ENCODE results near the gene NLN. TPM values are rescaled to one million over a fixed set of nuclear protein-coding genes. Genes with fewer than 3 reads are reported as not detected.

Gene NLN
- total RNA-seq (2016; rRNA removed; fragmentation: Illumina TruSeq; extraction: Trizol) (36.7 and 62.9 TPM in 2 replicates), polyA plus RNA-seq (2011; rRNA removed) (10.5 and 11.9 TPM in 2 replicates), polyA minus RNA-seq (2011; rRNA and poly(A)+ RNA removed; ENCODE audit: low replicate concordance) (32.5 and 40.0 TPM in 2 replicates), Bru-seq, nascent RNA (percentile 73 among the genes with signal in this experiment), BruChase-seq, experiment 1, labeled RNA remaining after a 6-hour chase (percentile 69 among the genes with signal in this experiment), BruChase-seq, experiment 2, labeled RNA remaining after a 2-hour chase (percentile 63 among the genes with signal in this experiment)
- total RNA-seq (2016; cell fraction: cytosol; rRNA removed; fragmentation: Illumina TruSeq; extraction: Trizol; ENCODE audit: low read depth), result 10.4 and 10.8 TPM in 2 replicates
- 36.0 and 61.2 TPM in 2 replicates for total RNA-seq (2016; cell fraction: insoluble cytoplasmic fraction; rRNA removed; fragmentation: Illumina TruSeq; extraction: Trizol)
- total RNA-seq (2016; cell fraction: membrane; rRNA removed; fragmentation: Illumina TruSeq; extraction: Trizol), result 22.8 and 25.1 TPM in 2 replicates
- total RNA-seq (2016; cell fraction: nucleus; rRNA removed; fragmentation: Illumina TruSeq; extraction: Trizol), result 21.0 TPM in 2 replicates
- polyA plus RNA-seq (2011; cell fraction: cytosol; rRNA removed), result 10.6 and 14.3 TPM in 2 replicates
- 3.8 and 4.8 TPM in 2 replicates for polyA plus RNA-seq (2011; cell fraction: nucleus; rRNA removed)
- 19.4 and 26.2 TPM in 2 replicates for polyA plus RNA-seq (2012)
- polyA plus RNA-seq (2016; cell fraction: cytosol; fragmentation: Illumina TruSeq; extraction: Trizol; ENCODE audit: low read depth), result 4.4 TPM in 2 replicates
- 47.9 and 54.1 TPM in 2 replicates for polyA plus RNA-seq (2016; cell fraction: insoluble cytoplasmic fraction; fragmentation: Illumina TruSeq; extraction: Trizol; ENCODE audit: low read depth)
- 9.7 and 11.0 TPM in 2 replicates for polyA plus RNA-seq (2016; cell fraction: membrane; fragmentation: Illumina TruSeq; extraction: Trizol; ENCODE audit: low read depth)
- polyA plus RNA-seq (2016; cell fraction: nucleus; fragmentation: Illumina TruSeq; extraction: Trizol; ENCODE audit: insufficient read depth, low read depth), result 15.5 and 19.2 TPM in 2 replicates
- polyA minus RNA-seq (2011; cell fraction: cytosol; rRNA and poly(A)+ RNA removed), result 16.7 and 17.7 TPM in 2 replicates
- polyA minus RNA-seq (2011; cell fraction: nucleus; rRNA and poly(A)+ RNA removed), result 22.9 and 28.3 TPM in 2 replicates
- long read RNA-seq, experiment 1, full-length matches to known transcripts, result 10 of 20 reads
- long read RNA-seq, experiment 1, partial matches to known transcripts, result 4 of 20 reads
- long read RNA-seq, experiment 1, other reads (novel, unspliced or antisense), result 6 of 20 reads
- long read RNA-seq, experiment 2, full-length matches to known transcripts, result 6 of 29 reads
- long read RNA-seq, experiment 2, partial matches to known transcripts, result 4 of 29 reads
- long read RNA-seq, experiment 2, other reads (novel, unspliced or antisense), result 19 of 29 reads

DNA sequence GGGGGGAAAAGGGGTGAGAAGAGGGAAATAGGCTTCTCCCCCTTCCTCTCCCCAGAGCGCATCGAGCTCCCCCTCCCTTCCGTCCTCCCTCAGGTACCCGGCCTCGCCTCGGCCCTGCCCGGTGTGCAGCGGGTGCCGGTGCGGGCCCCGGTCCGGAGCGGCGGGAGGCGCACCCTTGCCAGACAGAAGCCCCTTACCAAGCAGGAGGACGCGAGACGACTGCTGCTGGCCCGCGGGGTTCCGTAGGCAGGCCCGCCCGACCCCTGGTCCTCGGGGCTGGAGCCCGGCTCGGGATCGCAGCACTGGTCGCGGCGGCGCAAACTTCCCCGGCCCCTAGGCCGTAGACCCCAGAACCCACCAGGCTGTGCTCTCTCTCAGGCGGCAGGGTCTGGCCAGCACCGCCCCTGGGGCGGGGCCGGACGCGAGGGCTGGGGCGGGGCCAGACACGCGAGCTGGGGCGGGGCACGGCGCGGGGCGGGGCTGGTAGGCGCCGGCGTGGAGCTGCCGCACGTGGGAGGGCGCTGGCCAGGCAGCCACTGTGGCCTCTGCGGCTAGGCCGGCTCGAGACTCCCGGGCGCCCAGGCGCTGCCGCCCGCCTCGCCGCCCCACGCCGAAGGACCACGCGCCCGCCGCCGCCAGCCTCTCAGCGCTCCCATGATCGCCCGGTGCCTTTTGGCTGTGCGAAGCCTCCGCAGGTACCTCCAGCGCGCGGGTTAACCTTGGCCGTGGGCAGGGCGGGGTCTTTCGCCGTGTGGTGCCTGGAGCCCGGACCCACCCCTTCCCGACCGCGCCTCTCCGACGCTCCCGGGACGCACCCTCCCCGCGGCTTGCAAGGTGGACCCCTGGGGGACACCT, at the start of gene NLN, which contains the start of gene SGTB:
Gene NLN (plus strand): TSS at position 486 of the 855 bp plus-strand sequence. CDS start 169 bp downstream, at position 655.
Gene SGTB (minus strand): TSS at position 390 of the 855 bp plus-strand sequence. CDS start 1,302 bp downstream, outside the sequence.
- H3K4me1 ChIP-seq (ENCODE audit: insufficient read depth, low read length), result peaks cover 67% of the 10 kb centered on the region
- intact Hi-C loops (cut with micrococcal nuclease; ENCODE audit: unreplicated experiment), result loop anchor here (10.0 kb wide), 1 partner anchor 423 kb away; the partner anchor contains the start of gene SREK1
- peak within 1 kb of the TSS; percentile 74 for H3K27ac ChIP-seq (ENCODE audit: extremely low read length, insufficient read depth, low read length)
- H3K4me3 ChIP-seq (replicated peaks in 1 of 3; ENCODE audit: insufficient read depth in 1 of 3, low read depth in 2 of 3, low read length in 3 of 3), result peak within 1 kb of the TSS; percentile 71 to 90 (median 80)
- peaks cover 45% of the 10 kb centered on the region for H3K79me2 ChIP-seq (ENCODE audit: insufficient read depth, low read length)
- ChIA-PET CTCF (ENCODE audit: low intra/inter-chr PET ratio, low total read pairs) (no interaction called here), POLR2A (interaction anchor here (0.9 kb wide), 1 partner anchor 422 kb away, joined by 3 read pairs; the partner anchor contains the start of gene SREK1)
- H3K9me3 ChIP-seq (ENCODE audit: low read length), result no peaks in the 10 kb centered on the region
- FAIRE-seq (no peak), ATAC-seq (peak; percentile 95), DNase-seq (ENCODE audit: low spot score) (peak; percentile 63)
- in situ Hi-C loops (cut with HindIII; ENCODE audit: extremely low pct_ligation_motif_present, low pct_unique_long_range_greater_than_20kb), result no loop called here
- H3K27me3 ChIP-seq (ENCODE audit: control insufficient read depth in 1 of 2, insufficient read depth in 2 of 2, low read length in 2 of 2), result no peaks in the 10 kb centered on the region; a peak in 1 of 5 replicates
- H3K4me2 ChIP-seq (ENCODE audit: low read depth, low read length), result peak within 1 kb of the TSS; percentile 84
- no peak within 1 kb of the TSS for H2AFZ ChIP-seq (ENCODE audit: low read length)
- BruUV-seq (replicated peaks), result no TSS peak
- H4K20me1 ChIP-seq (ENCODE audit: insufficient read depth, low read length), result 0 out of 2 replicates have a peak, but pooled peaks cover 2% of the 10 kb centered on the region
- 0% methylated on average over 3 of the region's 92 CpGs for WGBS (ENCODE audit: low lambda C conversion rate)
- H3K9ac ChIP-seq (ENCODE audit: insufficient read depth, low read depth, low read length), result peak within 1 kb of the TSS; percentile 85
- H3K36me3 ChIP-seq (replicated peaks in 1 of 2; ENCODE audit: control insufficient read depth in 1 of 2, insufficient read depth in 2 of 2, low read length in 2 of 2), result peaks cover 0 to 5% of the 10 kb centered on the region in 2 experiments; a peak in 2 of 5 replicates
- TF ChIP-seq ARNT2 (CRISPR knock-in tag; IDR thresholded peaks at IDR 0.05; ENCODE audit: low read depth) (peak; percentile 66; the same call in 1 of the 2 replicates), MBNL3 (CRISPR knock-in tag; conservative IDR thresholded peaks at IDR 0.05) (no peak), MTA1 (CRISPR knock-in tag; IDR thresholded peaks at IDR 0.05; ENCODE audit: borderline replicate concordance) (0 out of 2 replicates have a peak, but pooled peaks have one; percentile 25), RARG (CRISPR knock-in tag; IDR thresholded peaks at IDR 0.05; ENCODE audit: low read depth) (0 out of 2 replicates have a peak, but pooled peaks have one; percentile 68), KDM5A (IDR thresholded peaks at IDR 0.05; ENCODE audit: borderline replicate concordance, low read length) (no peak; the same call in 1 of the 2 replicates), MYNN (CRISPR knock-in tag; IDR thresholded peaks at IDR 0.05; ENCODE audit: low read depth) (0 out of 2 replicates have a peak, but pooled peaks have one; percentile 4)
- TF ChIP-seq, protein P1, sequence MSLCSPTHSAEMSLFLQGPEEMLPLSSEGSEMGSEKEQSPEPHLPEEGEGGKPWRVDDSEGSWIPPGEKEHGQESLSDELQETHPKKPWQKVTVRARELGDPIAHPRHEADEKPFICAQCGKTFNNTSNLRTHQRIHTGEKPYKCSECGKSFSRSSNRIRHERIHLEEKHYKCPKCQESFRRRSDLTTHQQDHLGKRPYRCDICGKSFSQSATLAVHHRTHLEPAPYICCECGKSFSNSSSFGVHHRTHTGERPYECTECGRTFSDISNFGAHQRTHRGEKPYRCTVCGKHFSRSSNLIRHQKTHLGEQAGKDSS (CRISPR knock-in tag; IDR thresholded peaks at IDR 0.05; ENCODE audit: borderline replicate concordance, low read depth), result peak; percentile 44; the same call in 1 of the 2 replicates
- TF ChIP-seq, protein P2, sequence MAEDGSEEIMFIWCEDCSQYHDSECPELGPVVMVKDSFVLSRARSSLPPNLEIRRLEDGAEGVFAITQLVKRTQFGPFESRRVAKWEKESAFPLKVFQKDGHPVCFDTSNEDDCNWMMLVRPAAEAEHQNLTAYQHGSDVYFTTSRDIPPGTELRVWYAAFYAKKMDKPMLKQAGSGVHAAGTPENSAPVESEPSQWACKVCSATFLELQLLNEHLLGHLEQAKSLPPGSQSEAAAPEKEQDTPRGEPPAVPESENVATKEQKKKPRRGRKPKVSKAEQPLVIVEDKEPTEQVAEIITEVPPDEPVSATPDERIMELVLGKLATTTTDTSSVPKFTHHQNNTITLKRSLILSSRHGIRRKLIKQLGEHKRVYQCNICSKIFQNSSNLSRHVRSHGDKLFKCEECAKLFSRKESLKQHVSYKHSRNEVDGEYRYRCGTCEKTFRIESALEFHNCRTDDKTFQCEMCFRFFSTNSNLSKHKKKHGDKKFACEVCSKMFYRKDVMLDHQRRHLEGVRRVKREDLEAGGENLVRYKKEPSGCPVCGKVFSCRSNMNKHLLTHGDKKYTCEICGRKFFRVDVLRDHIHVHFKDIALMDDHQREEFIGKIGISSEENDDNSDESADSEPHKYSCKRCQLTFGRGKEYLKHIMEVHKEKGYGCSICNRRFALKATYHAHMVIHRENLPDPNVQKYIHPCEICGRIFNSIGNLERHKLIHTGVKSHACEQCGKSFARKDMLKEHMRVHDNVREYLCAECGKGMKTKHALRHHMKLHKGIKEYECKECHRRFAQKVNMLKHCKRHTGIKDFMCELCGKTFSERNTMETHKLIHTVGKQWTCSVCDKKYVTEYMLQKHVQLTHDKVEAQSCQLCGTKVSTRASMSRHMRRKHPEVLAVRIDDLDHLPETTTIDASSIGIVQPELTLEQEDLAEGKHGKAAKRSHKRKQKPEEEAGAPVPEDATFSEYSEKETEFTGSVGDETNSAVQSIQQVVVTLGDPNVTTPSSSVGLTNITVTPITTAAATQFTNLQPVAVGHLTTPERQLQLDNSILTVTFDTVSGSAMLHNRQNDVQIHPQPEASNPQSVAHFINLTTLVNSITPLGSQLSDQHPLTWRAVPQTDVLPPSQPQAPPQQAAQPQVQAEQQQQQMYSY (CRISPR knock-in tag; IDR thresholded peaks at IDR 0.05), result no peak
- TF ChIP-seq, protein P3, sequence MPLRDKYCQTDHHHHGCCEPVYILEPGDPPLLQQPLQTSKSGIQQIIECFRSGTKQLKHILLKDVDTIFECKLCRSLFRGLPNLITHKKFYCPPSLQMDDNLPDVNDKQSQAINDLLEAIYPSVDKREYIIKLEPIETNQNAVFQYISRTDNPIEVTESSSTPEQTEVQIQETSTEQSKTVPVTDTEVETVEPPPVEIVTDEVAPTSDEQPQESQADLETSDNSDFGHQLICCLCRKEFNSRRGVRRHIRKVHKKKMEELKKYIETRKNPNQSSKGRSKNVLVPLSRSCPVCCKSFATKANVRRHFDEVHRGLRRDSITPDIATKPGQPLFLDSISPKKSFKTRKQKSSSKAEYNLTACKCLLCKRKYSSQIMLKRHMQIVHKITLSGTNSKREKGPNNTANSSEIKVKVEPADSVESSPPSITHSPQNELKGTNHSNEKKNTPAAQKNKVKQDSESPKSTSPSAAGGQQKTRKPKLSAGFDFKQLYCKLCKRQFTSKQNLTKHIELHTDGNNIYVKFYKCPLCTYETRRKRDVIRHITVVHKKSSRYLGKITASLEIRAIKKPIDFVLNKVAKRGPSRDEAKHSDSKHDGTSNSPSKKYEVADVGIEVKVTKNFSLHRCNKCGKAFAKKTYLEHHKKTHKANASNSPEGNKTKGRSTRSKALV (CRISPR knock-in tag; IDR thresholded peaks at IDR 0.05), result no peak

Data from HepG2 (cell line).